Parathyroid adenoma (tissue), 2 donors: ENCODE data around the gene ADM2.

Experiments used
- H2AFZ ChIP-seq: fragments of 300-600 bp; sonication (generic); one replicate; pipeline ENCODE4 v1.7.0; 2017; ENCODE audit warnings: antibody characterized with exemption, mild to moderate bottlenecking
- H3K27ac ChIP-seq: fragments of 300-600 bp; sonication (generic); one replicate; pipeline ENCODE4 v1.7.0; 2017
- H3K27me3 ChIP-seq: fragments of 300-600 bp; sonication (generic); one replicate; pipeline ENCODE4 v1.7.0; 2017; ENCODE audit warnings: low read length; ENCODE audit not compliant: control insufficient read depth, insufficient read depth
- H3K36me3 ChIP-seq: fragments of 300-600 bp; sonication (generic); one replicate; pipeline ENCODE4 v1.7.0; 2017; ENCODE audit warnings: low read length; ENCODE audit not compliant: control insufficient read depth, insufficient read depth
- H3K4me1 ChIP-seq: fragments of 300-600 bp; sonication (generic); one replicate; pipeline ENCODE4 v1.7.0; 2017; ENCODE audit warnings: control low read depth
- H3K4me2 ChIP-seq: fragments of 300-600 bp; sonication (generic); one replicate; pipeline ENCODE4 v1.7.0; 2017; ENCODE audit warnings: low read length
- H3K4me3 ChIP-seq: fragments of 300-600 bp; sonication (generic); one replicate; pipeline ENCODE4 v1.7.0; 2017; ENCODE audit warnings: low read depth, low read length
- H3K79me2 ChIP-seq: fragments of 300-600 bp; sonication (generic); one replicate; pipeline ENCODE4 v1.7.0; 2017; ENCODE audit warnings: control low read depth
- H3K9ac ChIP-seq: fragments of 300-600 bp; sonication (generic); one replicate; pipeline ENCODE4 v1.7.0; 2017; ENCODE audit warnings: mild to moderate bottlenecking
- H3K9me3 ChIP-seq: fragments of 300-600 bp; sonication (generic); one replicate; pipeline ENCODE4 v1.7.0; 2017; ENCODE audit warnings: low read length; ENCODE audit not compliant: control insufficient read depth
- CTCF ChIP-seq: fragments of 300-600 bp; sonication (generic); IDR thresholded peaks from one replicate; pipeline ENCODE4 v1.7.0; 2017; ENCODE audit warnings: antibody characterized with exemption, mild to moderate bottlenecking
- donor health status: primary hyperparathyroidism.

Gene ADM2

GRCh38 chr22:50463188-50463900 lies 18.0 kb upstream of the ADM2 start:
- H3K79me2 ChIP-seq: no peaks in the 10 kb centered on the region
- no peak overlapping the region for H2AFZ ChIP-seq
- no peak overlapping the region for H3K4me2 ChIP-seq
- H3K9me3 ChIP-seq: no peaks in the 10 kb centered on the region
- H3K27me3 ChIP-seq: no peaks in the 10 kb centered on the region
- no peak overlapping the region for H3K9ac ChIP-seq
- TF ChIP-seq CTCF: no peak
- no peak overlapping the region for H3K4me3 ChIP-seq
- no peak overlapping the region for H3K27ac ChIP-seq
- no peaks in the 10 kb centered on the region for H3K4me1 ChIP-seq
- no peaks in the 10 kb centered on the region for H3K36me3 ChIP-seq

GRCh38 chr22:50464451-50464850 lies 16.9 kb upstream of the ADM2 start:
- H3K27me3 ChIP-seq: no peaks in the 10 kb centered on the region
- H3K36me3 ChIP-seq: no peaks in the 10 kb centered on the region
- no peaks in the 10 kb centered on the region for H3K4me1 ChIP-seq
- no peak overlapping the region for H3K4me2 ChIP-seq
- H3K79me2 ChIP-seq: no peaks in the 10 kb centered on the region
- no peak overlapping the region for H3K27ac ChIP-seq
- no peak overlapping the region for H3K9ac ChIP-seq
- H3K9me3 ChIP-seq: no peaks in the 10 kb centered on the region
- TF ChIP-seq CTCF: no peak
- H3K4me3 ChIP-seq: no peak overlapping the region
- H2AFZ ChIP-seq: no peak overlapping the region

GRCh38 chr22:50465066-50465930 lies 16.0 kb upstream of the ADM2 start:
- Histone ChIP-seq H3K27me3 (no peaks in the 10 kb centered on the region), H3K9me3 (no peaks in the 10 kb centered on the region), H3K36me3 (no peaks in the 10 kb centered on the region), H2AFZ (no peak overlapping the region), H3K4me1 (peaks cover under 1% of the 10 kb centered on the region), H3K4me3 (no peak overlapping the region), H3K4me2 (no peak overlapping the region), H3K9ac (no peak overlapping the region), H3K27ac (no peak overlapping the region), H3K79me2 (peaks cover 4% of the 10 kb centered on the region)
- TF ChIP-seq CTCF: no peak

GRCh38 chr22:50467341-50467740 lies 14.0 kb upstream of the ADM2 start:
- peaks cover 2% of the 10 kb centered on the region for H3K4me1 ChIP-seq
- no peak overlapping the region for H3K9ac ChIP-seq
- no peak overlapping the region for H3K4me3 ChIP-seq
- no peak for TF ChIP-seq CTCF
- no peaks in the 10 kb centered on the region for H3K27me3 ChIP-seq
- H2AFZ ChIP-seq: no peak overlapping the region
- peaks cover 23% of the 10 kb centered on the region for H3K79me2 ChIP-seq
- no peak overlapping the region for H3K4me2 ChIP-seq
- H3K36me3 ChIP-seq: no peaks in the 10 kb centered on the region
- H3K27ac ChIP-seq: no peak overlapping the region
- H3K9me3 ChIP-seq: no peaks in the 10 kb centered on the region
